NCI-H82 treated with DMSO at 0.1 percent for 48 hours (cell line): ENCODE measurements around the gene SVEP1.
"Not testable (repeated sequence)": the region's sequence is repeated elsewhere in the genome, so short reads cannot be mapped to it uniquely, and the experiment has no call there.

ENCODE experiments used
- DNase-seq: peaks from one replicate; lab custom pipeline; 2025; ENCODE audit not compliant: unreplicated experiment; lab: John Stamatoyannopoulos, UW

The SVEP1 gene

GRCh38 chr9:110579862-110580219 is 300 bp upstream of the SVEP1 start:
- no peak for DNase-seq

GRCh38 chr9:110578575-110579033 is 937 bp downstream of the SVEP1 start:
- DNase-seq: no peak

- DNase-seq: no peak
Measured at GRCh38 chr9:110575945-110576344, 3.6 kb downstream of the SVEP1 start.

- DNase-seq: no peak
Measured at GRCh38 chr9:110575169-110575568, 4.4 kb downstream of the SVEP1 start.

- no peak for DNase-seq
Measured at GRCh38 chr9:110573305-110573704, 6.2 kb downstream of the SVEP1 start.

GRCh38 chr9:110571801-110572483 is 7.6 kb downstream of the SVEP1 start:
- DNase-seq: no peak

- no peak for DNase-seq
Measured at GRCh38 chr9:110566156-110566555, 13.4 kb downstream of the SVEP1 start.

GRCh38 chr9:110561826-110562225 is 17.7 kb downstream of the SVEP1 start:
- no peak for DNase-seq

- DNase-seq: no peak
Measured at GRCh38 chr9:110559869-110560268, 19.7 kb downstream of the SVEP1 start.

- no peak for DNase-seq
Measured at GRCh38 chr9:110555551-110556331, 23.8 kb downstream of the SVEP1 start.

GRCh38 chr9:110546411-110546871 is 33.1 kb downstream of the SVEP1 start:
- DNase-seq: no peak

GRCh38 chr9:110545705-110546104 is 33.8 kb downstream of the SVEP1 start:
- no peak for DNase-seq

- no peak for DNase-seq
Measured at GRCh38 chr9:110543631-110544051, 35.9 kb downstream of the SVEP1 start.

- no peak for DNase-seq
Measured at GRCh38 chr9:110541950-110542349, 37.6 kb downstream of the SVEP1 start.

- no peak for DNase-seq
Measured at GRCh38 chr9:110538647-110539041, 40.9 kb downstream of the SVEP1 start.

- DNase-seq: no peak
Measured at GRCh38 chr9:110537841-110538646, 41.5 kb downstream of the SVEP1 start.

GRCh38 chr9:110536822-110537221 is 42.7 kb downstream of the SVEP1 start:
- DNase-seq: no peak

- not testable (repeated sequence) for DNase-seq
Measured at GRCh38 chr9:110534162-110534561, 45.4 kb downstream of the SVEP1 start.

GRCh38 chr9:110532908-110533665 is 46.5 kb downstream of the SVEP1 start:
- no peak for DNase-seq

GRCh38 chr9:110531776-110532175 is 47.8 kb downstream of the SVEP1 start:
- no peak for DNase-seq

GRCh38 chr9:110531241-110531640 is 48.3 kb downstream of the SVEP1 start:
- not testable (repeated sequence) for DNase-seq
